ENCODE measurements around the gene ZFP36.
"Not testable (repeated sequence)": the region's sequence is repeated elsewhere in the genome, so short reads cannot be mapped to it uniquely, and the experiment has no call there.

ZFP36 gene

GRCh38 chr19:39370735-39371134 lies 35.9 kb upstream of the ZFP36 start:
- no peak for TF ChIP-seq CTCF (conservative IDR thresholded peaks at IDR 0.05)
- no peak overlapping the region for H3K27ac ChIP-seq

GRCh38 chr19:39372047-39372802 lies 34.4 kb upstream of the ZFP36 start:
- no peak overlapping the region for H3K27ac ChIP-seq
- no peak for TF ChIP-seq CTCF (conservative IDR thresholded peaks at IDR 0.05)

GRCh38 chr19:39372941-39373340 lies 33.7 kb upstream of the ZFP36 start:
- TF ChIP-seq CTCF (conservative IDR thresholded peaks at IDR 0.05): no peak
- no peak overlapping the region for H3K27ac ChIP-seq

- no peak for TF ChIP-seq CTCF (conservative IDR thresholded peaks at IDR 0.05)
- H3K27ac ChIP-seq: no peak overlapping the region
Observed at GRCh38 chr19:39375929-39376328, 30.7 kb upstream of the ZFP36 start.

- H3K27ac ChIP-seq: no peak overlapping the region
- TF ChIP-seq CTCF (conservative IDR thresholded peaks at IDR 0.05): no peak
Observed at GRCh38 chr19:39377373-39378362, 29.0 kb upstream of the ZFP36 start.

- not testable (repeated sequence) for H3K27ac ChIP-seq
Observed at GRCh38 chr19:39379366-39379765, 27.3 kb upstream of the ZFP36 start.

GRCh38 chr19:39379865-39380396 lies 26.7 kb upstream of the ZFP36 start:
- no peak for TF ChIP-seq CTCF (conservative IDR thresholded peaks at IDR 0.05)
- H3K27ac ChIP-seq: no peak overlapping the region

Measured in VCaP (cell line).